IPS-18c (cell line): Measurements from ENCODE around the gene SIT1.

Experiments
- H3K4me3 ChIP-seq: 2 replicates; pipeline ENCODE4 v1.7.0; 2013; ENCODE audit warnings: low read depth, mild to moderate bottlenecking, low read length, moderate library complexity; ENCODE audit not compliant: insufficient read depth
- H3K9me3 ChIP-seq: one replicate; pipeline ENCODE4 v1.6.1; 2013; ENCODE audit warnings: mild to moderate bottlenecking, low read length, moderate library complexity; ENCODE audit not compliant: control insufficient read depth, insufficient read depth

The SIT1 gene

GRCh38 chr9:35650341-35651158 is at the start of gene SIT1:
Gene SIT1 (minus strand): TSS chr9:35650931. CDS start chr9:35650853, 78 bp downstream.
- Histone ChIP-seq H3K9me3 (no peaks in the 10 kb centered on the region), H3K4me3 (peak within 1 kb of the TSS; percentile 16; the same call in 1 of the 2 replicates)

DNA sequence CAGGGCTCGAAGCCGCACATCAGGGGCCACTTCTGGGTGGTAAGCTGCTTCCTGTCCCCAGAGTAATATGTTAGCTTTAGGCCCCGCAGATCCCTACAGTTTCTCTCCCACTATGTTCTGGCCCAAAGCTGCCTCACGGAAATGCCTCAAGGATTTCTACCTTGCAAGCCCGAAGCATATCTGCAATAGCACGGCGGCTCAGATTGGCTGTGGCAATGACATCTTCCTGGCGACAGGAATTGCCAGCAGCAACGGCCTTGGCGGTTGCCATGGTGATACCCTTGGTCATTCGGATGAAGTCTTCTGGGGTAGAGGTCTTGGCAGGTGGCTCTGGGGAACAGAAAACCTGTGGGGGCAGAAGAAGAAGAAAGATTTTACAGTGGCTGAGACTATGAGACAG is 49.3 kb upstream of the SIT1 start:
- Histone ChIP-seq H3K4me3 (no peak overlapping the region), H3K9me3 (no peaks in the 10 kb centered on the region)

DNA sequence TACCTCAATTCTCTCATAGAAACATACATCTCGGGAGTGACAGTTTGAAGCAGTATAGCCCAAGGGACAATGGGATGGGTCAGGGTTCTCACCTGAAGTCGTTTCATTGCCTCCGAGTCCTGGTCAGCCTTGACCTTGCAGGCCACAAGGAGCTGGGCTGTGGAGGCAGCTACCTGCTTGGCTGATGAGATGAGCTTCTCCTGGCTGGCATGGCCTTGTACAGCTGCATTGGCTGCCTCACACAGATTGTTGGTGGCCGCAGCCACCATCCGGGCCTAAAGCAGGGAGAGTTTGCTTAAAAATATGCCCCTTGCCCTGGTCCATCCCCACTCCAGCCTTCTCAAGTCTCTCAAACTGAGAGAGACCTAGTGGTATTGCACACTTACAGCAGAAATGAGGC is 47.5 kb upstream of the SIT1 start:
- no peaks in the 10 kb centered on the region for H3K9me3 ChIP-seq

GRCh38 chr9:35697486-35697885 is 46.8 kb upstream of the SIT1 start:
- Histone ChIP-seq H3K9me3 (no peaks in the 10 kb centered on the region), H3K4me3 (no peak overlapping the region)

More for the DNA sequence above, 47.5 kb upstream of the SIT1 start:
- H3K4me3 ChIP-seq: no peak overlapping the region

- H3K9me3 ChIP-seq: no peaks in the 10 kb centered on the region
- no peak overlapping the region for H3K4me3 ChIP-seq
Observed at GRCh38 chr9:35696520-35697215, 45.9 kb upstream of the SIT1 start.

GRCh38 chr9:35695943-35696401 is 45.2 kb upstream of the SIT1 start:
- H3K4me3 ChIP-seq: no peak overlapping the region
- H3K9me3 ChIP-seq: no peaks in the 10 kb centered on the region

- Histone ChIP-seq H3K4me3 (no peak overlapping the region), H3K9me3 (no peaks in the 10 kb centered on the region)
Observed at GRCh38 chr9:35691757-35692301, 41.1 kb upstream of the SIT1 start.

- peak overlapping the region; percentile 85 for H3K4me3 ChIP-seq
- H3K9me3 ChIP-seq: no peaks in the 10 kb centered on the region
Observed at GRCh38 chr9:35691334-35691650, 40.6 kb upstream of the SIT1 start.

DNA sequence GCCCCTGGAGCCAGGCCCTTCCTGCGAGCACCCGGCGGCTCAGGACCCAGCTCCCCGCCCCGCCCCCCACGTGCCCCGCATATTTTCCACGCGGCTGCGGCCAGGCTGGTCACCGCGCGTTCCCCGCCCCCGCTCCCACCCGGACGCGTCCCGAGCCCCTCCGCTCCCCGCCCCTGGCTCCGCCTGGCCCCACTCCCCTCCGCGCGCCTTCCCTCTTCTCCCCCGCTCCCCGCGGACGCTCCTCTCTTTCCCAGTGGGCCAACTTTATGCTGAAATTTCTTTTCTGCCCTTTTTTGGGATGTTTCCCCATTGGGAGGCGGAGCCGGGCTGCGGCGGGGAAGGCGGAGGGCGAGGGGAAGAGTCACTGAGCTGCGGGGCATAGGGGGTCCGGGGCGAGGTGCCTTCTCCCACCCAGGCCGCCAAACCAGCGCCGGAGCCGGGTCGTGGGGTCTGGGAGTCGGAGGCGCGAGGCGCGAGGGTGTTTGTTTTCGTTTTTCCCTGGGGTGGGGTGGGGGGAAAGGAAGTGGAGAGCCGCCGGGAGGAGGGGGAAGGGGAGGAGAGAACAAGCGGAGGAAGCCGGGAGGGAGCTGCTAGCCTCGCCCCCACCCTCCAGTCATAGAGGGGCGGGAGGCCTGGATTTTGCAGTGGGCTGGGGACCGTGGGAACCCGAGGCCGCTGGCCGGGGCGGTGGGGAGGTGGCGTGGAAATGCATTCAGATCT is 40.0 kb upstream of the SIT1 start:
- peak overlapping the region; percentile 85 for H3K4me3 ChIP-seq
- no peaks in the 10 kb centered on the region for H3K9me3 ChIP-seq

DNA sequence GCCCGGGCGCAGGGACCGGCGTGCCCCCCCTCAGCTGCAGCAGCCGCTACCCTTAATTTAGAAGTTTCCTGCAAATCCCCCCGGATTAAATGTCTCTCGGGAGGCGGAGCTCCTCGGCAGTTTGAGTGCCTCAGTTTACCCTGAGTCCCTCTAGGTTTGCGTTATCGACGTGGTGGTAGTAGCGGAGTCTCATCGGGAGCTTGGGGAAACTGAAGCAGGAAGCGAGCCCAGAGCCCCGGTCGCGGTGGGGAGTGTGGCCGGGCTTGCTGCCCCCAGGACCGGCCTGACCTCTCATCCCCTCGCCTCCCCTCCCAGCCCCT is 39.5 kb upstream of the SIT1 start:
- H3K4me3 ChIP-seq: peak overlapping the region; percentile 85
- H3K9me3 ChIP-seq: no peaks in the 10 kb centered on the region

GRCh38 chr9:35689542-35690293 is 39.0 kb upstream of the SIT1 start, which contains the start of gene TPM2:
Gene TPM2 (minus strand): TSS chr9:35689925. CDS start chr9:35689817, 108 bp downstream.
- Histone ChIP-seq H3K9me3 (no peaks in the 10 kb centered on the region), H3K4me3 (peak within 1 kb of the TSS; percentile 85)

DNA sequence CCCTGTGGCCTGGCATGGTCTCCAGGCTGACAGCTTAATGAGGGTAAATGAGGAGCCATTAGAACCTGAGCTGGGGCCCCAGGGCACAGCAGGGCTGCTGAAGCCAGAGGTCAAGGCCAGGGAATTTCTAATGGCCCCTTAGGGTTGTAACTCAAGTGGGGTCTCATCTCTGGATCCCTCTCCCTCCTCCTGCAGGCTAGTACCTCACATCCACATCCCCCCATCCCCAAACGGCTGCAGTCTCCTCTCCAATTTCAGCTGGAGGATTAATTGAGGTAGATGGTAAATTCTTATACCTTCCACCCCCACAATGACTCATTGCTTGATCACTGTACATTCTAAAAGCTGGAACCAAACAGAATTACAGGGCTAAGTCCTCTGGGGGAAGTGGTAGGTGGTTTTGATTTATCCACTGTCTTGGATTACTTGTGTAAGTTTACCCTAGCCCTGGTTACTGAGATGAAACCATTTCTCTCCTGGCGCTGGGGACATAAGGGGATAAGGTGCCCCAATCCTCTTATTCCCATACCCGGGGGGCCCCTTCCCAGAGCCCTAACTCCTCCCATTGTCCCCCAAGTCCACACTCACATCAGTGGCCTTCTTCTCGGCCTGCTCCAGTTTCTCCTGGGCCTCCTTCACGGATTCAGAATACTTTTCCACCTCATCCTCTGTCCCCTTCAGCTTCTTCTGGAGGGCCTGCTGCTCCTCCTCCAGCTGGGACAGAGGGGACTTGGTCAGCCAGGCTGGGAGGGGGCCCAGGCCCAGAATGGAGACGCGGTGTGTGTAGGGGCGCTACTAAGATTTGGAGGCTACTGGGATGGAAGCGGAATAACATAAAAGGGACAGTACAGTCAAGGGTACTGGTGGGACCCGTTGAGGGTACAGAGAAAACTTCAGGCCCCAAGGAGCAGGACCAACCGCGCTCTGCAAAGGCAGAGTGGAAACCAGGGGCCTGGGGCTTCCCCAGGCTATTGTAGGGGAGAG is 38.1 kb upstream of the SIT1 start:
- Histone ChIP-seq H3K9me3 (no peaks in the 10 kb centered on the region), H3K4me3 (peak overlapping the region; percentile 85)

DNA sequence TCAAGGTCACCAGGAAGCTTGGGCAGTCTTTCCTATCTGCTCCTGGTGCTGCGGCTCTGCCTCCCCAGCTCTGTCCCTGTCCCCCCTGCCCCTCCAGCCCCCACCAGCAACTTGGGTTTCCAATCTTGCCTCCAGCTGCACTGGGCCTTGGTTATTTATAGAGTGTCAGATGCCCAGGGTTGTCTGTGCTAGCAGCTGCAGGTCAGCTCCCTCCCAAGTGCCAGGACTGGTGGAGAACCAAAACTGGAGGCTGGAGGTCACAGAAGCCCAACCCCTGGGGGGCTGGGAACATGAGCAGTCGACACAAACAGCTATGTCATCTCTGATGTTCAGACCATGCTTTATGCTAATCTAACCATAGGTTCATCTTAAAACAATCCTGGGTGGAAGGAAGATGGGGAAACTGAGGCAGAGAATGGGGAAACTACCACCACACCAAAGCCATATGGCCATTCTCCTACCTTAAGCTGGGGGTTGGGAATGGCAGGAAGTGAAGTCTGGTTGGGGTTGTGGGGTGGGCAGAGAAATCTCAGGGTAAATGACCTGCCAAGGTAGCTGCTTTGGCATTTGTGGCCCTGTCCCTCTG is 37.3 kb upstream of the SIT1 start:
- H3K9me3 ChIP-seq: no peaks in the 10 kb centered on the region
- H3K4me3 ChIP-seq: peak overlapping the region; percentile 85; the same call in 1 of the 2 replicates

DNA sequence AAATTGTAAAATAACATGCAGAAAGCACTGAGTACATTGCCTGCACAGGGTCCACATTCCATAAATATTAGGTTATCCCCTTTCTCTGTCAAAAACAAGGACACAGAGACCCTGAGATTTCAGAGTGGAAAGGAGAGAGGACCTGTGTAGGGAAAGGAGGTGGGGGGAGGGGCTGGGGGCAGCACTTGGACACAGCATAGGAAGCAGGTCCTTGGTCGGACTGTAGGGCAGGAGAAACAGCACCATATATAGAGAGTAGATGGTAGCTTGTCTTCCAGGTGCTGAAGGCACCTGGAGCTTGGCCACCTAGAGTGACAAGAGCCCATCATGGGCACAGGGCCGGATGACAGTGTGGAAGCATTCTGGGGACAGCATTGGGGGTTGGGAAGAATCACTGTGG is 36.6 kb upstream of the SIT1 start:
- Histone ChIP-seq H3K4me3 (no peak overlapping the region), H3K9me3 (no peaks in the 10 kb centered on the region)

DNA sequence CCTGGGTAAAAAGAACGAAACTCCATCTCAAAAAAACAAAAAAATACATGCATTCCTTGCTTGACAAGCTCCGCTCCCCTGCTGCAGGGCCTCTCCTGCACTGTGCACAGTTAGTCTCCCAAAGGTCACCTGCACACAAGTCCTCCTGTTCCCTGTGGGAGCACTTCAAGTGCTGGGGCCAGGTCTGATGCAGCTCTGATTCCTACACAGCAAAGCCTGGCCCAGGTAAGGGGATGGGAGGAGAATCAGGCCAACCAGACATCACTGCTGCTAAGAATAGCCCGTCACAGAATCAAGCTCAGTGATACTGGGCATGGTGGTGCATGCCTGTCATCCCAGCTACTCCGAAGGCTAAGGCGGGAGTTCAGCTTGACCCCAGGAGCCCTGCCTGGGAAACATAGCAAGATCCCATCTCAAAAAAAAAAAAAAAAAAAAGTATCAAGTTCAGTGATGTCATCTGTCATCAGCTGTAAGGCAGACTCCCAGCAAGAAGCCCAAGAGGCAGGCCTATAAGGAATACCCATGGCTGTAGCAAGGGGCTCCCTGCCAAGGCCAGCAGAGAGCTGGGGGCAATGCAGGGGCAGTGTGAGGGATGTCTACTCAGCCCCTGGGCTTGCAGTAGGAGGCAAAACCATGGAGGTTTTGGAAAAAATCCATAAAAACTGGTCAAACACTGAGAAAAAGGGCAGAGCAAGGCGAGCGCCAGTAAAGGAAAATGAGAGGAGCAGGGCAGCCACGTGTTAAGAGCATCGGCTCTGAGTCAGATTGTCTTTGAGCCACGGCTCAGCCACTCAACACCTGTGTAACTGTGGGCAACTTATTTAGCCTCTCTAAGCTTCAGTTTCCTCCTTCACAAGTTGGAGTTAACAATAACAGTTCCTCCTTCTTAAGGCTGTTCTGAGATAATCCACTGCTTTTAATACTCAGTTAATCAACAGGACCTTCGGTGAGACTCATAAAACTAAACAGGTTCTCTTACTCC is 35.8 kb upstream of the SIT1 start:
- Histone ChIP-seq H3K4me3 (no peak overlapping the region), H3K9me3 (no peaks in the 10 kb centered on the region)
